ENCODE results near the gene HEXIM2. TPM values are rescaled to one million over a fixed set of nuclear protein-coding genes. Genes with fewer than 3 reads are reported as not detected.
A peak's percentile ranks its signal among the peaks of the same experiment; 100 is the strongest.

Gene HEXIM2
- total RNA-seq, 1 experiment from 2014 or later, result 12.5 TPM

GRCh38 chr17:45150911-45151809 is 10.5 kb upstream of the HEXIM2 start:
- Histone ChIP-seq H3T11ph (ENCODE audit: low read length) (no peak overlapping the region), H2AK5ac (ENCODE audit: insufficient read length, low read length) (no peak overlapping the region), H3K14ac (ENCODE audit: insufficient read depth, low read length) (no peak overlapping the region), H3K56ac (ENCODE audit: insufficient read length, low read depth, low read length) (no peak overlapping the region), H2BK5ac (ENCODE audit: insufficient read length, low read length) (no peak overlapping the region), H2BK15ac (ENCODE audit: low read depth, low read length) (no peak overlapping the region), H2BK20ac (ENCODE audit: low read depth, low read length, poor library complexity, severe bottlenecking) (no peak overlapping the region), H3K27ac (ENCODE audit: insufficient read length, low read depth, low read length) (no peak overlapping the region), H3K23ac (ENCODE audit: insufficient read length, low read depth, low read length) (no peak overlapping the region), H3K9ac (ENCODE audit: extremely low read depth, insufficient read length, low read length) (no peak overlapping the region), H3K9me3 (ENCODE audit: control insufficient read depth, low read depth, low read length) (no peaks in the 10 kb centered on the region), H3K4ac (ENCODE audit: low read depth, low read length) (no peak overlapping the region), H2BK12ac (ENCODE audit: insufficient read length, low read depth, low read length) (no peak overlapping the region), H4K91ac (ENCODE audit: insufficient read length, low read depth, low read length) (no peak overlapping the region), H3K27me3 (ENCODE audit: insufficient read depth, low read length) (no peaks in the 10 kb centered on the region), H4K8ac (replicated peaks; ENCODE audit: insufficient read length, low read depth, low read length) (no peak overlapping the region), H3K23me2 (ENCODE audit: insufficient read length, low read depth, low read length, poor library complexity, severe bottlenecking) (peaks cover 16% of the 10 kb centered on the region), H4K20me1 (ENCODE audit: control insufficient read depth, insufficient read depth, insufficient read length) (no peaks in the 10 kb centered on the region), H2BK120ac (ENCODE audit: low read depth, low read length, poor library complexity, severe bottlenecking) (no peak overlapping the region), H3K79me1 (ENCODE audit: insufficient read depth, low read depth, low read length, poor library complexity, severe bottlenecking) (peaks cover 4% of the 10 kb centered on the region), H3K4me2 (ENCODE audit: insufficient read depth, insufficient read length, low read length) (peak overlapping the region; percentile 26), H2AFZ (ENCODE audit: low read length) (no peak overlapping the region), H3K18ac (ENCODE audit: insufficient read length, low read depth, low read length) (no peak overlapping the region), H3K79me2 (ENCODE audit: insufficient read depth, low read length) (no peaks in the 10 kb centered on the region; the same call in 1 of the 2 replicates), H3K4me1 (ENCODE audit: insufficient read depth, low read length) (peaks cover 2% of the 10 kb centered on the region; the same call in 1 of the 2 replicates), H4K5ac (ENCODE audit: insufficient read length, low read depth, low read length) (no peak overlapping the region)
- no peaks in the 10 kb centered on the region; the same call in none of the 2 replicates for H3K27me3 Mint-ChIP-seq (ENCODE audit: low read depth)
- H3K36me3 Mint-ChIP-seq (ENCODE audit: insufficient read depth in 1 of 3, low read depth in 3 of 3), result peaks cover under 1 to 5% (median 3%) of the 10 kb centered on the region in 3 experiments; a peak in 2 of 7 replicates
- no peaks in the 10 kb centered on the region; a peak in 1 of 5 replicates for H3K9me3 Mint-ChIP-seq
- H3K27ac Mint-ChIP-seq, result peak overlapping the region in 1 of 3 experiments; percentile 45; a peak in 2 of 7 replicates
- no CpG with 5 or more reads among the region's 8 CpGs for WGBS (ENCODE audit: extremely low coverage, insufficient read length, low lambda C conversion rate)
- no peak for TF ChIP-seq CTCF (conservative IDR thresholded peaks at IDR 0.05)
- peaks cover 27 to 31% of the 10 kb centered on the region in 2 experiments for H3K4me1 Mint-ChIP-seq
- no peak for DNase-seq
- peak overlapping the region; percentile 98 to 99 for H3K4me3 Mint-ChIP-seq
